Measurements from ENCODE around the gene PIK3R5.

- TF ChIP-seq POLR2A (IDR thresholded peaks at IDR 0.05; ENCODE audit: extremely low read depth, insufficient read length): no peak
- no peak for TF ChIP-seq CTCF (IDR thresholded peaks at IDR 0.05; ENCODE audit: low read depth, low read length)
- no peak for TF ChIP-seq MAX (IDR thresholded peaks at IDR 0.05; ENCODE audit: low read depth, low read length)
- no peak for TF ChIP-seq MYC (IDR thresholded peaks at IDR 0.05; ENCODE audit: low read depth, low read length)
These were observed 51.6 kb downstream of the PIK3R5 start for GRCh38 chr17:8913879-8914278.
